ENCODE data around the gene HTR7.
"Not testable (repeated sequence)": the region's sequence is repeated elsewhere in the genome, so short reads cannot be mapped to it uniquely, and the experiment has no call there.

The HTR7 gene

DNA sequence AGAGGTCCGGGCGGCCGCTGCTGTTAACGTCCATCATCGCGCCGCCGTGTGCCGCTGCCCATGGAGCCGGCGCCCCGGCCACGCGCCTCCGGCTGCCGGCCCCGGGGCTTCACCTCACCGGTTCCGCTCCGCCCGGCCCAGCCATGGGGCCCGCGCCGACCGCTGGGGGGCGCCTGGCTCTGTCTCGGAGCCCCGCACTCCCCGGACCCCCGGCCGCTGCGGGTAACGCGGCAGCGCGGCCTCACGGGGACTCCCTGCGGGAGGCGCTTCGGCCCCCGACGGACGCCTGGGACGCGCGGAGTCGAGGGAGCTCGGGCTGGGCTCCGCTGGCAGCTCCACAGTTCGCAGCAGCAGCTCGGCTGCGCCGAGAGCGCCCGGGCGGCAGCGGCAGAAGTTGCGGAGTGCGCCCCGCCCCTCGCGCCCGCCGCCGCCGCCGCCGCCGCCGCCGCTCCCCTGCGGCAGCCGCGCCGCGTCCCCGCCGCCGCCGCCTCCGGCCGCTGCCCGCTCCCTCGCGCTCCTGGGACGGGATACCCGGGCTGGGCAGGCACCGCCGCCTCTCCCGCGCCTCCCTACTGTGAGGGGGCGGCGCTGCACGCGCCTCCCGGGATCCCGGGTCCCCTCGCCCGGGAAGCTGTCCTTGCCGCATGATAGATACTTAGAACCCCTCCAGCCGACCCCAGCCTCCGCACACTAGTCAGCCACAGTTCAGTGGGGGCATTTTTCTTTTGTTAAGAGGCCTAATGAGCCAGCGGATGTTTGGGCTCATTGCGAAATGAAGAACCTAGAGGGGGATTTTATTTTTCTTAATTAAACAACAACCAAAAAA, at the start of gene HTR7:
TSS of gene HTR7 (minus strand) at position 405 of the 826 bp plus-strand sequence. CDS start at position 37, 368 bp downstream.
- peak; percentile 73 to 90 (median 80) for DNase-seq

- DNase-seq, result no peak
Observed at GRCh38 chr10:90906596-90906995, 48.8 kb upstream of the HTR7 start.

DNA sequence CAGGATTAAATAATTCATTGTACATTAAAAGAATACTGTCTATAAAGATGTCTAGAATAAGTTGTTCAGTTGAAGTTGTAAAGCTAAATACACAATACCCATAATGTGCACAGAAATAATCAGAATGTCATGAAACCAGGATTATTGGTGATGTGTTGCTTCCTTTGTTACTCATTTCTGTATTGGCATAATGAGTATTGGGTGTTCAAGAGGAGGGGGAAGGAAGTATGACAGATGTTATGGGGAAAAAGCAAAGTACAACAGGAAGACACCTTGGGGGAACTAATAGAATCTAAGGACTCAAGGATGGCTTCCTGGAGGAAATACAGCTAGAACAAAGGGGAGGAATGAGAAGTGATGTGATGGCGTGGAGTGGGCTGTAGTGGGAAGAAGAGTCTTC, 48.1 kb upstream of the HTR7 start:
- DNase-seq, result no peak

- not testable (repeated sequence) for DNase-seq
Observed at GRCh38 chr10:90896916-90897315, 39.1 kb upstream of the HTR7 start.

DNA sequence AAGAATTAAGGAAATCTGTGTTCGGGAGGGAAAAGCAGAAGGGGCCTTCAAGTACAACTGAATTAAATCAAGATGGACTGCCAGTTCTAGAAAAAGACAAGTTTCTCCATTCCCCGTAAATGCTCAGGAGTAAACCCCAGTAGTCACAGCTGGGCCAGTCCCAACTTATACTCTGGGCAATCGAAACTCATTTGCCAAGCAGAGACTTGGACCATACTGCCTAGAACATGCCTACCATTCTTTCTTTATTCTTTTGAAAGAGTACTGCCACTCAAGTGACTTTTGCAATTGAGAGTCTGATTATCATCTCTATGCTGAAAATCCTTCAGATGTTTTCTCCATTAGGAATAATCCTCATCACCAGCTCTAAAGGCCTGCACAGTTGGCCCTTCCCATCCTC, 35.4 kb upstream of the HTR7 start:
- DNase-seq, result no peak

- DNase-seq, result no peak
Observed at GRCh38 chr10:90890347-90890746, 32.5 kb upstream of the HTR7 start.

DNA sequence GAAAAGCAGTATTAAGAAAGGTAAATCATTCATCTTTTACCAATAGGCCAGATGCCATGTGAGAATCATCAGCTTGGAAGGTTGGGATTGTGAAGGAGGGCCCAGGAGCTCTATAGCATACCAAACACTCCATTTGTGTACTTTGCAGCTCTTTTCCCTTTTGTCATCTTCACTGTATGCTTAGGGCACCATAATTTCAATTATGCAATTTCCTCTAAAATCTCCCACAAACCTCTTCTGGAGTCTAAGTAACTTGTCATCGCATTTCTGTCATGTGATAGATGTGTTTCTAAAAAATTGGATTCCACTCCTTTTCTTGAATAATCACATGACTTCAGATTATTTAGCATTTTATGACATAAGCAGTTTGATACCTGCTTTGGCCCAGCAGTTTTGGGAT, 31.8 kb upstream of the HTR7 start:
- DNase-seq, result peak; percentile 4 to 55 (median 43)

DNA sequence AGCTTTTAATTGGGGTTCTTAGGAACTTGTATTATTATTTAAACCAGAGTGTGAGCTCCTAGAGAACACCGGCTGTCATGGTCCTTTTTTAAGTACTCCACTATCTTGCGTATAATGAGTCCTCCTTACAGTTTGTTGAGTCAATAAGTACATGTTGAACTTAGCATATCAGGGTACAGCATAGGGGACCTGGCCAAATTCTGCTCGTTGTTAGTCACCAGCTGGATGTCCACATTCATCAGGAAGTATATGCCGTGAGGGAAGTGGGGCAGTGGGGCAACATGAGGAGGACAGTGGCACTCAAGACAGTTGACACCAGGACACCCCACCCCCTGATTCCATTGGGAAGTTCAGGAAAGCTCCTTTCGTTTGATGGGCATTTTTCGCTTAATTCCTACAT, 30.5 kb upstream of the HTR7 start:
- no peak for DNase-seq

DNA sequence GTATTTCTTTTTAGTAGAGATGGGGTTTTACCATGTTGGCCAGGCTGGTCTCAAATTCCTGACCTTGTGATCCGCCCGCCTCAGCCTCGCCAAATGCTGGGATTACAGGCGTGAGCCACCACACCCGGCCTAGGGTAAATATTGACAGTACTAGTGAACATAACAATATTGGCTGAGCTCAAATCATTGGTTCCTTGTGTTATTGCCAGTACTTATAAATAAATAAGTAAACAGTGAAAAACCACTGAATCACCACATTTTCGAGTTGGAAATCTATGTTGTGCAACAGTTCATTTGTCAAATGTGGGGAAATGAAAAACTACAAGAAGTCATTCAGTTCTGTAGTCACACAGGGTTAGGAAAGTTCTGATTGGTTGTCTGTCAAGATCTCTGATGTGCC, 29.7 kb upstream of the HTR7 start:
- DNase-seq, result no peak

GRCh38 chr10:90885176-90885575, 27.3 kb upstream of the HTR7 start:
- no peak for DNase-seq

GRCh38 chr10:90884431-90884830, 26.6 kb upstream of the HTR7 start:
- DNase-seq, result no peak

DNA sequence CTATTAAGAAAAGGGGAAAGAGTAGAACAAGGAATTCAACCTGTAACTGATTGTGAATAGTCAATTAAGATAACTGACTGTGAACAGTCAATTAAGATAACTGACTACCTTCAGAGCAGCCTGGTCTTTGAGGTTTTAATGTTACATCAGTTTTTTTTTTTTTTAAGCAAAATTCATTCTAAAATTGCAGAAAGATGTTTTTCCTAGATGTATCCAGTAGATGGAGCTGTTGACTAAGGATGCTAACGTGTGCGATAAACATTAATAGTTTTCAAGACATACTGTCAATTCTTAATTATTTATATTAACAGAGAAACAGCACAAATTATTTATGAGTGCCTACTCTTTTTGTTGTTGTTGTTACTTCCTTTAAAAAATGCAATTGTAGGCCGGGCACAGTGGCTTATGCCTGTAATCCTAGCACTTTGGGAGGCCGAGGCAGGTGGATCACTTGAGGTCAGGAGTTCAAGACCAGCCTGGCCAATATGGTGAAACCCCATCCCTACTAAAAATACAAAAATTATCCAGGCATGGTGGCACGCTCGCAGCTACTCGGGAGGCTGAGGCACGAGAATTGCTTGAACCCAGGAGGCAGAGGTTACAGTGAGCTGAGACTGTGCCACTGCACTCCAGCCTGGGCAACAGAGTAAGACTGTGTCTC, 22.4 kb upstream of the HTR7 start:
- DNase-seq, result peak; percentile 32 to 67 (median 65)

GRCh38 chr10:90879062-90879461, 21.2 kb upstream of the HTR7 start:
- DNase-seq, result no peak

GRCh38 chr10:90872648-90873020, 14.8 kb upstream of the HTR7 start:
- DNase-seq, result no peak

DNA sequence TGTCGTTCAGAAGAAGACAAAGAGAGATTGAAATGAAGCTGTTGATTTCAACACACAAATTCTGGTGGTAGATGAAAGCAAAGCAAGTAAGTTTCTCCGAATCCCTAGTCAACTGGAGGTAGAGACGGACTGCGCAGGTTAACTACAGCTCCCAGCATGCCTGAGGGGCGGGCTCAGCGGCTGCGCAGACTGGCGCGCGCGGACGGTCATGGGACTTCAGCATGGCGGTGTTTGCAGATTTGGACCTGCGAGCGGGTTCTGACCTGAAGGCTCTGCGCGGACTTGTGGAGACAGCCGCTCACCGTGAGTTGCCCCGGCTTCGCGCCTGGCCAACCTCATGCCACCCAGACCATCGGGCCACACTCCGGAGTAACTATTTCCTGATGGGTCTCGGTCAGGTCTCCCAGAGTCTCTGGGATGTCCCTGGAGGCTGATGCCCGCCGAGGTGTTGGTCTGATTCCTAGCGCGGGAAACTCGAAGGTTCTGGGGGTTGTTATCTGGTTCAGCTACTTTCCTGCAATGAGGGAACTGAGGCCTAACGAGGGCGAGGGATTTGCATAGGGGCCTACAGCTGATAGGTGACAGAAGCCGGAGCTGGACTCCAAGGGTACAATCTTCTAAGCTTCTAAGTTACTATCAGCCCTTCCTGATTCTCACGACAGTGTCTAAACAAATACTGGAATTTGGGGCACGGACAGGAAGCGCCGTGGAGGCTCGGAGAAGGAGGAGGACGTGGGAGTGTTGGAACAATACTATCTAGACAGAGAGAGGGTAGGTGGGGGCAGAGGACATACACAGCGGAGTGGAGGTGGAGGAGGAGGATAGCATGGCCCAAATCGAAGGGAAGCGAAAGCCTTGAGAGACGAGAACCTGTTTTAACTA, 14.2 kb upstream of the HTR7 start, which contains the start of gene RPP30:
TSS of gene RPP30 (plus strand) at position 209 of the 882 bp plus-strand sequence. CDS start at position 222, 13 bp downstream.
- DNase-seq, result peak; percentile 81 to 88 (median 83)

- peak; percentile 61 to 71 (median 64) for DNase-seq
Observed at GRCh38 chr10:90871279-90871765, 13.5 kb upstream of the HTR7 start.

DNA sequence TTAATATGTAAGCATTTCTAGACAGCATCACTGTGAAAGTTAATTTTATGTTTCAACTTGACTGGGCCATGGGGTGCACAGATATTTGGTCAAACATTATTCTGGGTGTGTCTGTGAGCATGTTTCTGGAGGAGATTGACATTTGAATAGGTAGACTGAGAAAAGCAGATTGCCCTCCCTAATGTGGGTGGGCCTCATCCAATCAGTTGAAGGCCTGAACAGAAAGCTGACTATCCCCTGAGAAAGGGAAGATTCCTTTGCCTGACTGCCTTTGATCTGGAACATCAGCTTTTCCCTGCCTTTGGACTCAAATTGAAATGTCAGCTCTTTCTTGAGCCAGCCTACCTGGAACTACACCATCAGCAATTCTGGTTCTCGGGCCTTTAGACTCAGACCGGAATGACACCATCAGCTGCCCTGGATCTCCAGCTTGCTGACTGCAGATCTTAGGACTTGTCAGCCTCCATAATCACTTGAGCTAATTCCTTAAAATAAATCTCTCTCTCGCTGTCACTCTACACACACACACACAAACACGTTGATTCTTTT, 8.3 kb upstream of the HTR7 start:
- DNase-seq, result no peak

- DNase-seq, result peak; percentile 31 to 52 (median 50)
Observed at GRCh38 chr10:90865401-90865800, 7.6 kb upstream of the HTR7 start.

GRCh38 chr10:90862908-90863514, 5.2 kb upstream of the HTR7 start:
- peak; percentile 49 to 72 (median 64) for DNase-seq

DNA sequence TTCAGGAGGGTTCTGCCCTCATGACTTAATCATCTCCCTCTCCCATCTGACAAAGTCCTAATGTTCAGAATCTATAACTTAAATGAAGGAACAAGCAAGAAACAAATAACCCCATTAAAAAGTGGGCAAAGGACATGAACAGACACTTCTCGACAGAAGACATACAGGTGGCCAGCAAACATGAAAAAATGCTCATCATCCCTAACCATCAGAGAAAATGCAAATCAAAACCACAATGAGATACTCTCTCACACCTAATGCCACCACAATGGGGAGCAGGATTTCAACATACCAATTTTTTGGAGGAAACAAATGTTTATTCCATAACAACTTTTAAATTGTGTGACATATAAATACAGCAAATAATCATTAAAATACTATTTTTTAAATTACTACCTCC, 3.0 kb upstream of the HTR7 start:
- DNase-seq, result no peak

GRCh38 chr10:90859321-90859751, 1.5 kb upstream of the HTR7 start:
- peak; percentile 59 to 93 (median 91) for DNase-seq

- DNase-seq, result peak in 1 of 3 donors; percentile 70
Observed at GRCh38 chr10:90858461-90858968, 676 bp upstream of the HTR7 start.

Data from suppressor macrophage treated with lipopolysaccharide for 1 hour (primary cell).